ENCODE measurements around the gene DHX35.

DHX35 gene

GRCh38 chr20:39032997-39033396 lies 70.9 kb downstream of the DHX35 start:
- Histone ChIP-seq H3K4me2 (ENCODE audit: insufficient read depth, low read length, poor library complexity, severe bottlenecking) (no peak overlapping the region), H3K4ac (ENCODE audit: low read length) (no peak overlapping the region), H2BK5ac (ENCODE audit: low read length) (no peak overlapping the region), H3K4me3 (ENCODE audit: low read length in 2 of 2) (no peak overlapping the region), H3K36me3 (replicated peaks in 1 of 2; ENCODE audit: control insufficient read depth in 2 of 2, insufficient read depth in 2 of 2, low read length in 2 of 2) (peaks cover 16 to 78% of the 10 kb centered on the region in 2 donors), H3K9me3 (replicated peaks in 1 of 2; ENCODE audit: control insufficient read depth in 2 of 2, insufficient read depth in 1 of 2, low read depth in 1 of 2, low read length in 2 of 2) (no peaks in the 10 kb centered on the region), H3K79me1 (ENCODE audit: low read depth, low read length) (no peaks in the 10 kb centered on the region), H2BK15ac (ENCODE audit: low read length) (no peak overlapping the region), H3K4me1 (ENCODE audit: control insufficient read depth in 2 of 2, insufficient read depth in 1 of 2, low read depth in 1 of 2, low read length in 2 of 2) (peaks cover 0 to 1% of the 10 kb centered on the region in 2 donors), H2AFZ (ENCODE audit: low read length) (no peak overlapping the region), H3K18ac (ENCODE audit: low read length) (no peak overlapping the region), H3K14ac (ENCODE audit: low read length) (no peak overlapping the region), H2BK120ac (ENCODE audit: low read depth, low read length) (no peak overlapping the region), H3K23ac (ENCODE audit: low read depth, low read length, poor library complexity) (no peak overlapping the region), H4K8ac (ENCODE audit: low read depth, low read length) (no peak overlapping the region), H3K9ac (ENCODE audit: low read depth, low read length, poor library complexity) (no peak overlapping the region), H3K27me3 (ENCODE audit: control insufficient read depth in 3 of 3, insufficient read depth in 3 of 3, low read depth in 1 of 3, low read length in 3 of 3) (no peaks in the 10 kb centered on the region), H2AK5ac (ENCODE audit: low read depth, low read length) (no peak overlapping the region), H2BK12ac (ENCODE audit: low read length) (no peak overlapping the region), H3K27ac (replicated peaks; ENCODE audit: low read length) (no peak overlapping the region), H4K91ac (ENCODE audit: low read depth, low read length, poor library complexity) (no peak overlapping the region)
- WGBS, 2 donors (ENCODE audit: extremely low coverage in 2 of 2, insufficient read length in 2 of 2, insufficient replicate concordance in 1 of 2), result no CpG with 5 or more reads among the region's 3 CpGs
- no peak for DNase-seq (ENCODE audit: low spot score)

GRCh38 chr20:39036011-39036410 lies 73.9 kb downstream of the DHX35 start:
- no peak overlapping the region for H3K18ac ChIP-seq (ENCODE audit: low read length)
- peaks cover 0 to 2% of the 10 kb centered on the region in 2 donors for H3K9me3 ChIP-seq (replicated peaks in 1 of 2; ENCODE audit: control insufficient read depth in 2 of 2, insufficient read depth in 1 of 2, low read depth in 1 of 2, low read length in 2 of 2)
- no peak overlapping the region for H2AK5ac ChIP-seq (ENCODE audit: low read depth, low read length)
- no CpG with 5 or more reads among the region's 1 CpG for WGBS, 2 donors (ENCODE audit: extremely low coverage in 2 of 2, insufficient read length in 2 of 2, insufficient replicate concordance in 1 of 2)
- no peak overlapping the region for H3K14ac ChIP-seq (ENCODE audit: low read length)
- H3K23ac ChIP-seq (ENCODE audit: low read depth, low read length, poor library complexity), result no peak overlapping the region
- H3K4ac ChIP-seq (ENCODE audit: low read length), result no peak overlapping the region
- no peak overlapping the region for H2BK5ac ChIP-seq (ENCODE audit: low read length)
- DNase-seq (ENCODE audit: low spot score), result no peak
- no peak overlapping the region for H2BK120ac ChIP-seq (ENCODE audit: low read depth, low read length)
- peaks cover 27 to 86% of the 10 kb centered on the region in 2 donors for H3K36me3 ChIP-seq (replicated peaks in 1 of 2; ENCODE audit: control insufficient read depth in 2 of 2, insufficient read depth in 2 of 2, low read length in 2 of 2)
- no peak overlapping the region for H2BK12ac ChIP-seq (ENCODE audit: low read length)
- no peaks in the 10 kb centered on the region for H3K4me1 ChIP-seq (ENCODE audit: control insufficient read depth in 2 of 2, insufficient read depth in 1 of 2, low read depth in 1 of 2, low read length in 2 of 2)
- H3K27ac ChIP-seq (replicated peaks; ENCODE audit: low read length), result no peak overlapping the region
- no peak overlapping the region for H2AFZ ChIP-seq (ENCODE audit: low read length)
- no peak overlapping the region for H4K8ac ChIP-seq (ENCODE audit: low read depth, low read length)
- H2BK15ac ChIP-seq (ENCODE audit: low read length), result no peak overlapping the region
- H3K4me2 ChIP-seq (ENCODE audit: insufficient read depth, low read length, poor library complexity, severe bottlenecking), result no peak overlapping the region
- H3K4me3 ChIP-seq (ENCODE audit: low read length in 2 of 2), result no peak overlapping the region
- no peak overlapping the region for H4K91ac ChIP-seq (ENCODE audit: low read depth, low read length, poor library complexity)
- no peak overlapping the region for H3K9ac ChIP-seq (ENCODE audit: low read depth, low read length, poor library complexity)
- peaks cover 2% of the 10 kb centered on the region for H3K79me1 ChIP-seq (ENCODE audit: low read depth, low read length)
- H3K27me3 ChIP-seq (ENCODE audit: control insufficient read depth in 3 of 3, insufficient read depth in 3 of 3, low read depth in 1 of 3, low read length in 3 of 3), result no peaks in the 10 kb centered on the region

- Histone ChIP-seq H4K8ac (ENCODE audit: low read depth, low read length) (no peak overlapping the region), H3K36me3 (replicated peaks in 1 of 2; ENCODE audit: control insufficient read depth in 2 of 2, insufficient read depth in 2 of 2, low read length in 2 of 2) (peaks cover 27 to 84% of the 10 kb centered on the region in 2 donors), H3K18ac (ENCODE audit: low read length) (no peak overlapping the region), H2BK12ac (ENCODE audit: low read length) (no peak overlapping the region), H3K4me2 (ENCODE audit: insufficient read depth, low read length, poor library complexity, severe bottlenecking) (no peak overlapping the region), H3K27me3 (ENCODE audit: control insufficient read depth in 3 of 3, insufficient read depth in 3 of 3, low read depth in 1 of 3, low read length in 3 of 3) (no peaks in the 10 kb centered on the region), H2BK5ac (ENCODE audit: low read length) (no peak overlapping the region), H2AK5ac (ENCODE audit: low read depth, low read length) (no peak overlapping the region), H3K23ac (ENCODE audit: low read depth, low read length, poor library complexity) (no peak overlapping the region), H4K91ac (ENCODE audit: low read depth, low read length, poor library complexity) (no peak overlapping the region), H3K27ac (replicated peaks; ENCODE audit: low read length) (no peak overlapping the region), H3K4ac (ENCODE audit: low read length) (no peak overlapping the region), H2BK120ac (ENCODE audit: low read depth, low read length) (no peak overlapping the region), H3K79me1 (ENCODE audit: low read depth, low read length) (peaks cover 2% of the 10 kb centered on the region), H3K4me3 (ENCODE audit: low read length in 2 of 2) (no peak overlapping the region), H3K9ac (ENCODE audit: low read depth, low read length, poor library complexity) (no peak overlapping the region), H2AFZ (ENCODE audit: low read length) (no peak overlapping the region), H3K14ac (ENCODE audit: low read length) (no peak overlapping the region), H3K4me1 (ENCODE audit: control insufficient read depth in 2 of 2, insufficient read depth in 1 of 2, low read depth in 1 of 2, low read length in 2 of 2) (no peaks in the 10 kb centered on the region), H3K9me3 (replicated peaks in 1 of 2; ENCODE audit: control insufficient read depth in 2 of 2, insufficient read depth in 1 of 2, low read depth in 1 of 2, low read length in 2 of 2) (peaks cover 0 to 2% of the 10 kb centered on the region in 2 donors), H2BK15ac (ENCODE audit: low read length) (no peak overlapping the region)
- no peak for DNase-seq (ENCODE audit: low spot score)
- no CpG with 5 or more reads among the region's 5 CpGs for WGBS, 2 donors (ENCODE audit: extremely low coverage in 2 of 2, insufficient read length in 2 of 2, insufficient replicate concordance in 1 of 2)
These were observed 74.7 kb downstream of the DHX35 start for GRCh38 chr20:39036851-39037250.

GRCh38 chr20:39038047-39038446 lies 75.9 kb downstream of the DHX35 start:
- Histone ChIP-seq H3K27ac (replicated peaks; ENCODE audit: low read length) (no peak overlapping the region), H3K9ac (ENCODE audit: low read depth, low read length, poor library complexity) (no peak overlapping the region), H2BK5ac (ENCODE audit: low read length) (no peak overlapping the region), H4K91ac (ENCODE audit: low read depth, low read length, poor library complexity) (no peak overlapping the region), H3K4me2 (ENCODE audit: insufficient read depth, low read length, poor library complexity, severe bottlenecking) (no peak overlapping the region), H3K4me3 (ENCODE audit: low read length in 2 of 2) (no peak overlapping the region), H2BK15ac (ENCODE audit: low read length) (no peak overlapping the region), H3K36me3 (replicated peaks in 1 of 2; ENCODE audit: control insufficient read depth in 2 of 2, insufficient read depth in 2 of 2, low read length in 2 of 2) (peaks cover 30 to 86% of the 10 kb centered on the region in 2 donors), H2AK5ac (ENCODE audit: low read depth, low read length) (no peak overlapping the region), H3K4me1 (ENCODE audit: control insufficient read depth in 2 of 2, insufficient read depth in 1 of 2, low read depth in 1 of 2, low read length in 2 of 2) (no peaks in the 10 kb centered on the region), H3K14ac (ENCODE audit: low read length) (no peak overlapping the region), H3K18ac (ENCODE audit: low read length) (no peak overlapping the region), H4K8ac (ENCODE audit: low read depth, low read length) (no peak overlapping the region), H3K23ac (ENCODE audit: low read depth, low read length, poor library complexity) (no peak overlapping the region), H3K9me3 (replicated peaks in 1 of 2; ENCODE audit: control insufficient read depth in 2 of 2, insufficient read depth in 1 of 2, low read depth in 1 of 2, low read length in 2 of 2) (peaks cover 0 to 4% of the 10 kb centered on the region in 2 donors), H3K27me3 (ENCODE audit: control insufficient read depth in 3 of 3, insufficient read depth in 3 of 3, low read depth in 1 of 3, low read length in 3 of 3) (no peaks in the 10 kb centered on the region), H2BK12ac (ENCODE audit: low read length) (no peak overlapping the region), H2BK120ac (ENCODE audit: low read depth, low read length) (no peak overlapping the region), H3K79me1 (ENCODE audit: low read depth, low read length) (peaks cover 2% of the 10 kb centered on the region), H3K4ac (ENCODE audit: low read length) (no peak overlapping the region), H2AFZ (ENCODE audit: low read length) (no peak overlapping the region)
- no peak for DNase-seq (ENCODE audit: low spot score)
- no CpG with 5 or more reads among the region's 8 CpGs for WGBS, 2 donors (ENCODE audit: extremely low coverage in 2 of 2, insufficient read length in 2 of 2, insufficient replicate concordance in 1 of 2)
